Ovary (tissue), 3 donors: ENCODE data around the gene TNFSF11.

Experiments
- CTCF ChIP-seq, 3 donors: fragments of 450-650 bp in 2 of 3; fragments of 200-600 bp in 1 of 3; IDR thresholded peaks; one replicate each; pipeline versions ENCODE4 v1.5.1 to v1.8.0; 2016 to 2022; ENCODE audit warnings: antibody characterized with exemption in 3 of 3, mild to moderate bottlenecking in 1 of 3
- EP300 ChIP-seq: sonication (generic); formaldehyde crosslinking; IDR thresholded peaks from one replicate; pipeline ENCODE4 v1.6.1; 2017; ENCODE audit warnings: antibody characterized with exemption
- donor health status: DM: no; HTN: no; CAD: no.

- TF ChIP-seq EP300 (no peak), CTCF (IDR thresholded peaks at IDR 0.05) (no peak)
Measured at GRCh38 chr13:42633495-42633894, 59.5 kb downstream of the TNFSF11 start.
